ENCODE results near the gene SLC29A2. TPM values are rescaled to one million over a fixed set of nuclear protein-coding genes. Genes with fewer than 3 reads are reported as not detected.

The SLC29A2 gene
- total and polyA plus RNA-seq, 2 of the 8 experiments (the other 6 are each of a cell fraction or from before 2014, with no cell fraction given), result 29.3 to 31.6 TPM

GRCh38 chr11:66321606-66322005, 50.0 kb downstream of the SLC29A2 start:
- no peak overlapping the region for H3K27ac ChIP-seq (ENCODE audit: low read depth, low read length)
- 88% methylated on average over 4 of the region's 4 CpGs; no CpG with 5 or more reads in 1 of the 2 experiments for WGBS, 2 experiments (ENCODE audit: extremely low coverage in 1 of 2, insufficient coverage in 1 of 2, insufficient read length in 1 of 2, insufficient replicate concordance in 2 of 2, low coverage in 1 of 2, low lambda C conversion rate in 2 of 2, missing lambda C conversion rate in 1 of 2)
- H3K23ac ChIP-seq (ENCODE audit: insufficient read length), result no peak overlapping the region
- H2AK5ac ChIP-seq (ENCODE audit: low read depth, low read length), result no peak overlapping the region
- no peaks in the 10 kb centered on the region for H4K20me1 ChIP-seq (replicated peaks in 1 of 2; ENCODE audit: control insufficient read depth in 1 of 2, insufficient read depth in 2 of 2, low read length in 2 of 2)
- no peak overlapping the region for H3K56ac ChIP-seq (replicated peaks; ENCODE audit: insufficient read length, low read depth, low read length)
- H3K36me3 ChIP-seq (ENCODE audit: control insufficient read depth in 2 of 4, insufficient read depth in 4 of 4, low read length in 3 of 4), result no peaks in the 10 kb centered on the region
- no peaks in the 10 kb centered on the region for H3K9me3 ChIP-seq (ENCODE audit: insufficient read depth in 2 of 2, low read depth in 1 of 2, low read length in 1 of 2)
- H2AFZ ChIP-seq (ENCODE audit: low read length), result no peak overlapping the region
- H3K4ac ChIP-seq (replicated peaks; ENCODE audit: insufficient read length, low read depth, low read length), result no peak overlapping the region
- H3K9ac ChIP-seq (replicated peaks in 1 of 4; ENCODE audit: extremely low read depth in 1 of 4, low read depth in 3 of 4, low read length in 3 of 4), result no peak overlapping the region
- POLR2A ChIA-PET (ENCODE audit: partially characterized antibody), result interaction anchor here (0.6 to 1.5 kb wide), 6 partner anchors 9 to 39 kb away, joined by 3 to 7 read pairs (median 3); partner anchors contain the start of genes B4GAT1, BRMS1 and RIN1
- H2BK5ac ChIP-seq (ENCODE audit: low read depth, low read length), result no peak overlapping the region
- no peaks in the 10 kb centered on the region for H3K79me1 ChIP-seq (ENCODE audit: low read depth, low read length)
- H2BK15ac ChIP-seq (ENCODE audit: low read length), result 0 out of 2 replicates have a peak overlapping the region, but pooled peaks have one; percentile 12
- H2BK12ac ChIP-seq (ENCODE audit: low read depth, low read length), result no peak overlapping the region
- no peak overlapping the region for H2BK20ac ChIP-seq (ENCODE audit: low read length)
- no peaks in the 10 kb centered on the region for H3K79me2 ChIP-seq (ENCODE audit: control insufficient read depth in 1 of 2, insufficient read depth in 2 of 2, low read length in 2 of 2)
- H3K4me2 ChIP-seq (ENCODE audit: insufficient read depth in 1 of 2, low read depth in 2 of 2, low read length in 2 of 2), result no peak overlapping the region
- H3K14ac ChIP-seq (ENCODE audit: insufficient read length), result no peak overlapping the region
- DNase-seq (ENCODE audit: low read depth in 1 of 2, low spot score in 2 of 2) (no peak), FAIRE-seq (no peak)
- no peak overlapping the region for H4K8ac ChIP-seq (ENCODE audit: extremely low read depth, insufficient read depth, low read length)
- H2BK120ac ChIP-seq (replicated peaks; ENCODE audit: low read depth, low read length), result no peak overlapping the region
- H3K18ac ChIP-seq (ENCODE audit: extremely low read depth, low read length), result no peak overlapping the region
- peaks cover 3% of the 10 kb centered on the region; the same call in 1 of the 2 replicates for H3K23me2 ChIP-seq (ENCODE audit: low read depth, low read length)
- H3K27me3 ChIP-seq (replicated peaks in 1 of 4; ENCODE audit: control insufficient read depth in 3 of 4, extremely low read depth in 1 of 4, insufficient read depth in 3 of 4, low read length in 3 of 4), result peaks cover 0 to 5% (median 0%) of the 10 kb centered on the region in 4 experiments; a peak in 3 of 7 replicates
- no peak overlapping the region for H4K91ac ChIP-seq (replicated peaks; ENCODE audit: insufficient read length, low read length)
- H4K5ac ChIP-seq (ENCODE audit: insufficient read length, low read depth, low read length), result no peak overlapping the region
- H3K4me3 ChIP-seq (ENCODE audit: extremely low read depth in 1 of 4, insufficient read depth in 2 of 4, low read depth in 3 of 4, low read length in 4 of 4), result no peak overlapping the region
- H3K4me1 ChIP-seq (replicated peaks in 1 of 4; ENCODE audit: control insufficient read depth in 3 of 4, insufficient read depth in 4 of 4, low read length in 3 of 4), result peaks cover 9 to 23% (median 18%) of the 10 kb centered on the region in 4 experiments
- CTCF ChIA-PET (ENCODE audit: partially characterized antibody), result interaction anchor here (0.6 to 2.0 kb wide), 20 partner anchors 9 to 99 kb away, joined by 3 to 48 read pairs (median 5); partner anchors contain the start of genes NPAS4, RIN1, TMEM151A and YIF1A
- TF ChIP-seq CEBPB (IDR thresholded peaks at IDR 0.05; ENCODE audit: low read depth, low read length) (no peak), RAD21 (IDR thresholded peaks at IDR 0.05 in 1 of 2, conservative IDR thresholded peaks at IDR 0.05 in 1 of 2; ENCODE audit: low read depth in 2 of 2, low read length in 2 of 2) (no peak), BRCA1 (IDR thresholded peaks at IDR 0.05; ENCODE audit: low read depth, low read length) (no peak), TAF7 (optimal IDR thresholded peaks at IDR 0.05; ENCODE audit: borderline replicate concordance, low read depth, low read length) (no peak), HDAC6 (IDR thresholded peaks at IDR 0.05; ENCODE audit: low read depth, low read length) (no peak), SP2 (IDR thresholded peaks at IDR 0.05; ENCODE audit: low read length) (no peak), RNF2 (IDR thresholded peaks at IDR 0.05; ENCODE audit: borderline replicate concordance, low read depth, low read length, missing control alignments, poor library complexity, severe bottlenecking) (no peak), EGR1 (IDR thresholded peaks at IDR 0.05; ENCODE audit: borderline replicate concordance, low read depth, low read length) (no peak), CTBP2 (IDR thresholded peaks at IDR 0.05; ENCODE audit: borderline replicate concordance, insufficient read depth, insufficient read length, low read length) (no peak), SP1 (IDR thresholded peaks at IDR 0.05; ENCODE audit: low read depth, low read length) (no peak), BCL11A (IDR thresholded peaks at IDR 0.05; ENCODE audit: low read depth in 2 of 2, low read length in 2 of 2) (no peak), FOSL1 (IDR thresholded peaks at IDR 0.05; ENCODE audit: insufficient read depth, low read depth, low read length) (no peak), MAX (IDR thresholded peaks at IDR 0.05) (no peak)
